GM21526 (cell line): ENCODE measurements around the gene MLX.
"Not testable (repeated sequence)": the region's sequence is repeated elsewhere in the genome, so short reads cannot be mapped to it uniquely, and the experiment has no call there.

ENCODE experiments used
- ATAC-seq: cut with Tn5 transposase; IDR thresholded peaks from one replicate; pipeline ENCODE4 v1.9.1; 2021; ENCODE audit warnings: moderate library complexity; ENCODE audit not compliant: unreplicated experiment, low FRiP score

Gene MLX

GRCh38 chr17:42554250-42555121, 12.4 kb upstream of the MLX start:
- peak; percentile 59 for ATAC-seq

DNA sequence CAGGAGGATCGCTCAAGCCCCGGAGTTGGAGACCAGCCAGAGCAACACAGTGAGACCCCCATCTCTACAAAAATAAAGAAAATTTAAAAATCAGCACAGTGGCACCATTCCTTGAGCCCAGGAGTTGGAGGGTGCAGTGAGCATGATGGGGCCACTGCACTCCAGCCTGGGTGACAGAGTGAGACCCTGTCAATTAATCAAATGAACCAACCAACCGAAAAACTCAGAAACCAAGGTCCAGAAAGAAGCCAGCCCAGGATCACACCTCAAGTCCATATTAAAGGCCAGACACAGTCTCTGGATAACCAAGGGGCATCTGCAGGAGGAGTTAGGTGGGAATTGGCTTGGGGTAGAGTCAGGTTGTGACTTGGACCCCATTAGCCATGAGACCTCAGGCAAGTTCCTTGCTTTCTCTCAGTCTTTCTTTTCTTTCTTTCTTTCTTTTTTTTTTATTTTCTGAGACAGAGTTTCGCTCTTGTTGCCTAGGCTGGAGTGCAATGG, 11.7 kb upstream of the MLX start:
- ATAC-seq: no peak

DNA sequence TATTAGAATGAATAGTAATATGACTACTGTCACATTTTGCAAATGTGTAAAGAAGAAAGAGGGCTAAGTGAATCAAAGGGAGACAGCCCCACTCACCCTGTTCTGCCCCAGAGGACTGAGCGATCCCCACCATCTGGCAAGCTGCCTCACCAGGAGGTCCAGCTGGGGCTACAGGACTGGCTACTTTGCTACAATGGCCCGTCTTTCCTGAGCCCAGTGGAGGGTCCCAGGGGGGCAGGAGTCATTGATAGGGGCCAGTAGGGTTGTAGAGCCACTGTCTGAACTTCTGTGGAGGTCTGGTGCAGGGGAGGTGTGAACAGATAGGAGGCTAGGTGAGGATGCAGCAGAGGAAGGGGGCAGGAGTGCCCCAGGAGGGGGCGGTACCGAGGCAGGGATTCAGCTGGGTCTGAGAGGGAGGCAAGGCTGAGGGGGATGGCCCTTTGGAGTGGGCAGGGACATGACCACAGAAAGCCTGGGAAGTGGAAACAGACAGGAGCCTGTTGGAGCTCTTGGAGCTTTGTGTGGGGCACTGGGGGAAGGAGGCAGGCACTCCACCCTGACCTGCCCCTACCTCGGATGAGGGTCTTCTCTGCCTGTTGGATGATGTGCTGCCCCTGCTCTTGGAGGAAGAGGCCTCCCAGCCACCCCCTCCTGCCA, 10.8 kb upstream of the MLX start:
- not testable (repeated sequence) for ATAC-seq

- ATAC-seq: no peak
These were observed 7.8 kb upstream of the MLX start for GRCh38 chr17:42559075-42559474.

DNA sequence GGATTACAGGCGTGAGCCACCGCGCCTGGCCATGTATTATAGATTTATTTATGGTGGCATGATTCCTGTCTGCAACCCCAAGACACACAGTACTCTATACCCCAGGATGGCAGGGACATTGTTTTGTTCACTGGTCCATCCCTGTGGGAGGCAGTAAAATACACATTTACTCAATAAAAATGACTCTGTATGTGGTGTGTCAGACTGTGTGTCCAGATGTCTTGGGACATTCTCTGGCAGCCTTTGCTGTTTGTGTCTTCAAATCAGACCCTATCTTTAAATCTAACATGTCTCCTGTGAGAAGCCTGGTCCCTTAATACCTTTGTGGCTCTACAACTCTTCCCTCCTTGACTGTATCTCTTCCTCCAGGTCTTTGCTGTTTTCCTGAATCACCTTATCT, 6.7 kb upstream of the MLX start:
- ATAC-seq: no peak

GRCh38 chr17:42561897-42562387, 5.0 kb upstream of the MLX start, which contains the start of gene COASY:
Gene COASY (plus strand): TSS chr17:42562148. CDS start chr17:42562623, 475 bp downstream.
- no peak for ATAC-seq

DNA sequence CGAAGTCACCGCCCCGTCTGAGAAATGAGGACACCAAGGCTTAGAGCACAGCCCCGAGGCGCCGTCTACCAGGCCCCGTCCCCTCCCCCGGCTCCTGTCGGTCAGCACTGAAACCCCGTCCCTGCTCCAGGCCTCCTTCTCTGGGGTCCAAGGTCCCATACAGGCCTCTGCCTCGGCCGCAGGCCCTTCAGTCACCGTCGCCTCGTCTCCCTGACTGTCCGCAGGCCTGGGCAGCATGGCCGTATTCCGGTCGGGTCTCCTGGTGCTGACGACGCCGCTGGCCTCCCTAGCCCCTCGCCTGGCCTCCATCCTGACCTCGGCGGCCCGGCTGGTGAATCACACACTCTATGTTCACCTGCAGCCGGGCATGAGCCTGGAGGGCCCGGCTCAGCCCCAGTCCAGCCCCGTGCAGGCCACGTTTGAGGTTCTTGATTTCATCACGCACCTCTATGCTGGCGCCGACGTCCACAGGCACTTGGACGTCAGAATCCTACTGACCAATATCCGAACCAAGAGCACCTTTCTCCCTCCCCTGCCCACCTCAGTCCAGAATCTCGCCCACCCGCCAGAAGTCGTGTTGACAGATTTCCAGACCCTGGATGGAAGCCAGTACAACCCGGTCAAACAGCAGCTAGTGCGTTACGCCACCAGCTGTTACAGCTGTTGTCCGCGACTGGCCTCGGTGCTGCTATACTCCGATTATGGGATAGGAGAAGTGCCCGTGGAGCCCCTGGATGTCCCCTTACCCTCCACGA, 4.3 kb upstream of the MLX start:
- ATAC-seq: no peak

DNA sequence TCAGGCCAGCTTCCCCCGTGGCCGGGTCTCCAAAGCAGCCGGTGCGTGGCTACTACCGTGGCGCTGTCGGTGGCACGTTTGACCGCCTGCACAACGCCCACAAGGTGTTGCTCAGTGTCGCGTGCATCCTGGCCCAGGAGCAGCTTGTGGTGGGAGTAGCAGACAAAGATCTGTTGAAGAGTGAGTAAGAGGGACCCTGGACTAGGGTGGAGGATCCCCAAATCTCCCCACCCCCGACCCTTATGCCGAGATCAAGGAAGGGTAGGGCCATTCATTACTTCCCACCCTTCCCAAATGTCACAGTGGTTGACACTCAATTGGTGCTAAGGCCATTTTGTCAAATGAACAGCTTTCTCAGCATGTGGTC, 3.8 kb upstream of the MLX start:
- no peak for ATAC-seq

DNA sequence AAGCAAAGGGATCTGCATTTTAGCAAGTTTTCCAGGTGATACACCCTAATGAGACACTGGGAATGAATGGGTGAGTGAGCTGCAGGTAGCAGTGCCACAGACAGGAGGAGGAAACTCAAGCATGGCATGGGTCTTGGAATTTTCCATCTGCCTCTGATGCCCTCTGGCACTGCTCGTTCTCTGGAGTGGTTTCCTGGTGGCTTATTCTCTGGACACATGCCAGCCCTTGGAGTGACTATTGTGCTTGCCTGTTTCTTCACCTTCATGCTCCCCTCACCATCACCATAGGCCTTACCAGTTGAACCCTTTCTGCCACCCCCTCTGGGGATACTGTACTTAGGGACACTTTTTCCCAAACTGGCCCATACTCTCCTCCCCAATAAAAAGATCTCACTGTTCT, 3.4 kb upstream of the MLX start:
- no peak for ATAC-seq

DNA sequence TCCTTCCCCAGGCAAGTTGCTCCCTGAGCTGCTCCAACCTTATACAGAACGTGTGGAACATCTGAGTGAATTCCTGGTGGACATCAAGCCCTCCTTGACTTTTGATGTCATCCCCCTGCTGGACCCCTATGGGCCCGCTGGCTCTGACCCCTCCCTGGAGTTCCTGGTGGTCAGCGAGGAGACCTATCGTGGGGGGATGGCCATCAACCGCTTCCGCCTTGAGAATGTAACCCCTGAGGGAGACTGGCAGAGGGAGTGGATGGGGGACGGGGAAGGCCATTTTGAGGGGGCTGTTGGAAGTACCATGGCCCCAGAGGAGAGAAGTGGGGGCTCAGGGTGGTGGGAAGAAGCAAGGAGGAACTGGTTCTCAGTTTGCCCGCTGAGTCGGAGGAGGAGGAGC, 3.0 kb upstream of the MLX start:
- ATAC-seq: no peak

- ATAC-seq: no peak
These were observed 1.9 kb upstream of the MLX start for GRCh38 chr17:42564815-42565522.

- no peak for ATAC-seq
These were observed 1.2 kb upstream of the MLX start for GRCh38 chr17:42565523-42566214.

GRCh38 chr17:42566215-42566882, 551 bp upstream of the MLX start:
- ATAC-seq: peak; percentile 4

GRCh38 chr17:42568341-42569111, 1.6 kb downstream of the MLX start:
- ATAC-seq: no peak

GRCh38 chr17:42571435-42572225, 4.7 kb downstream of the MLX start:
- no peak for ATAC-seq

- no peak for ATAC-seq
These were observed 6.2 kb downstream of the MLX start for GRCh38 chr17:42573095-42573494.

DNA sequence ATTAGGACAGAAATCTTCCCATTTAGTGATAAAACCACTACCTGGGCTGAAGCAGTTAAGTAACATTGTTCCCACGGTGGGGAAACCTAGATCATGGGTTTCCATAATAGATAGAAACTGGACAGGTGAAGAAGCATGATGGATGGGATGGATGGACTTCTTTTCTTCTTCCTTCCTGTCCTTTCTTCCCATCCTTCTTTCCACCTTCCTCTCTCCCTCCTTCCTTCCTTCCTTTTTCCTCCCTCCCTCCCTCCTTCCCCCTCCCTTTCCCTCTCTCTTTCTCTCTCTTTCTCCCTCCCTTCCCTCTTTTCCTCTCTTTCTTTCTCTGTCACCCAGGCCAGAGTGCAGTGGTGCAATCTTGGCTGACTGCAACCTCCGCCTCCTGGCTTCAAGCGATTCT, 7.6 kb downstream of the MLX start:
- no peak for ATAC-seq

- ATAC-seq: peak; percentile 1
These were observed 10.2 kb downstream of the MLX start for GRCh38 chr17:42577140-42577531.
